Activated B cell treated with CpG ODN at 0.5 μM for 24 hours (primary cell): ENCODE data around the gene CLASP1. TPM values are rescaled to one million over a fixed set of nuclear protein-coding genes. Genes with fewer than 3 reads are reported as not detected.

Experiments
- ATAC-seq: fragments of 200-7000 bp; cut with Tn5 transposase; one replicate; pipeline ENCODE4 v1.10.0; 2021; ENCODE audit warnings: low read depth, mild to moderate bottlenecking, moderate library complexity
- CTCF ChIA-PET: fragments of 350-600 bp; sonication (Branson Sonifier 250); formaldehyde crosslinking; loops from one replicate; lab custom pipeline; 2021; ENCODE audit warnings: antibody characterized with exemption; lab: Charles Lee
- POLR2A ChIA-PET: fragments of 350-600 bp; sonication (Branson Sonifier 250); formaldehyde crosslinking; loops from one replicate; lab custom pipeline; 2021; ENCODE audit warnings: antibody characterized with exemption; lab: Charles Lee
- DNase-seq: peaks from one replicate; pipeline ENCODE4 v3.0.0; 2022
- H3K27ac Mint-ChIP-seq: one replicate; pipeline ENCODE4 v1.8.0; 2020; ENCODE audit warnings: mixed read lengths
- H3K27me3 Mint-ChIP-seq: one replicate; pipeline ENCODE4 v1.8.0; 2021; ENCODE audit warnings: mixed read lengths
- H3K36me3 Mint-ChIP-seq: one replicate; pipeline ENCODE4 v1.8.0; 2021; ENCODE audit warnings: low read depth, mixed read lengths
- H3K4me1 Mint-ChIP-seq: one replicate; pipeline ENCODE4 v1.8.0; 2021; ENCODE audit warnings: mixed read lengths
- H3K4me3 Mint-ChIP-seq: one replicate; pipeline ENCODE4 v1.8.0; 2020; ENCODE audit warnings: mild to moderate bottlenecking, mixed read lengths
- H3K9me3 Mint-ChIP-seq: one replicate; pipeline ENCODE4 v1.8.0; 2020; ENCODE audit warnings: mixed read lengths
- CTCF ChIP-seq: fragments of 200-600 bp; IDR thresholded peaks from one replicate; pipeline ENCODE4 v1.8.0; 2022; ENCODE audit warnings: antibody characterized with exemption, mild to moderate bottlenecking
- intact Hi-C: fragments of 100-400 bp; cut with micrococcal nuclease; formaldehyde crosslinking; loops from one replicate; pipeline ENCODE4 v1.15.1; 2024
- total RNA-seq: library from RNA; stranded (reverse); gene quantifications from 2 replicates; pipeline ENCODE4 v1.2.3, GENCODE V29; 2022

CLASP1 gene
- total RNA-seq, 1 donor from 2014 or later: 65.0 TPM

- H3K27me3 Mint-ChIP-seq: no peaks in the 10 kb centered on the region
- no peak for ATAC-seq
- DNase-seq: no peak
- H3K4me3 Mint-ChIP-seq: no peak overlapping the region
- ChIA-PET POLR2A (no interaction called here), CTCF (no interaction called here)
- intact Hi-C loops: no loop called here
- TF ChIP-seq CTCF: no peak
- peaks cover 73% of the 10 kb centered on the region for H3K36me3 Mint-ChIP-seq
- H3K4me1 Mint-ChIP-seq: no peaks in the 10 kb centered on the region
- H3K27ac Mint-ChIP-seq: no peak overlapping the region
- no peaks in the 10 kb centered on the region for H3K9me3 Mint-ChIP-seq
These were observed 135.5 kb downstream of the CLASP1 start for GRCh38 chr2:121513597-121514333.

GRCh38 chr2:121510857-121511256, 138.4 kb downstream of the CLASP1 start:
- intact Hi-C loops: no loop called here
- no peaks in the 10 kb centered on the region for H3K4me1 Mint-ChIP-seq
- H3K4me3 Mint-ChIP-seq: no peak overlapping the region
- POLR2A ChIA-PET: interaction anchor here (0.7 kb wide), 1 partner anchor 32 kb away, joined by 3 read pairs; no protein-coding TSS in a partner anchor
- no peak for ATAC-seq
- no peak for DNase-seq
- CTCF ChIA-PET: no interaction called here
- no peaks in the 10 kb centered on the region for H3K27me3 Mint-ChIP-seq
- no peak overlapping the region for H3K27ac Mint-ChIP-seq
- no peak for TF ChIP-seq CTCF
- H3K36me3 Mint-ChIP-seq: peaks cover 83% of the 10 kb centered on the region
- H3K9me3 Mint-ChIP-seq: no peaks in the 10 kb centered on the region

- H3K4me3 Mint-ChIP-seq: no peak overlapping the region
- no peak for ATAC-seq
- H3K9me3 Mint-ChIP-seq: no peaks in the 10 kb centered on the region
- H3K36me3 Mint-ChIP-seq: peaks cover 79% of the 10 kb centered on the region
- no peaks in the 10 kb centered on the region for H3K27me3 Mint-ChIP-seq
- ChIA-PET POLR2A (no interaction called here), CTCF (no interaction called here)
- intact Hi-C loops: no loop called here
- H3K4me1 Mint-ChIP-seq: no peaks in the 10 kb centered on the region
- no peak for DNase-seq
- no peak for TF ChIP-seq CTCF
- no peak overlapping the region for H3K27ac Mint-ChIP-seq
These were observed 142.6 kb downstream of the CLASP1 start for GRCh38 chr2:121506621-121507020.

GRCh38 chr2:121505986-121506586, 143.2 kb downstream of the CLASP1 start:
- no peak for ATAC-seq

More at GRCh38 chr2:121505986-121506586, 143.2 kb downstream of the CLASP1 start:
- TF ChIP-seq CTCF: no peak
- H3K36me3 Mint-ChIP-seq: peaks cover 78% of the 10 kb centered on the region
- DNase-seq: no peak
- H3K4me3 Mint-ChIP-seq: no peak overlapping the region
- ChIA-PET CTCF (no interaction called here), POLR2A (no interaction called here)
- no peak overlapping the region for H3K27ac Mint-ChIP-seq
- H3K27me3 Mint-ChIP-seq: no peaks in the 10 kb centered on the region
- H3K4me1 Mint-ChIP-seq: no peaks in the 10 kb centered on the region
- intact Hi-C loops: no loop called here
- H3K9me3 Mint-ChIP-seq: no peaks in the 10 kb centered on the region
